Measurements from ENCODE around the gene CACNA2D3. TPM values are rescaled to one million over a fixed set of nuclear protein-coding genes. Genes with fewer than 3 reads are reported as not detected.

CACNA2D3 gene
- polyA plus RNA-seq, 1 donor (not counting 4 experiments of a cell fraction or from before 2014, with no cell fraction given), result 0.08 TPM

DNA sequence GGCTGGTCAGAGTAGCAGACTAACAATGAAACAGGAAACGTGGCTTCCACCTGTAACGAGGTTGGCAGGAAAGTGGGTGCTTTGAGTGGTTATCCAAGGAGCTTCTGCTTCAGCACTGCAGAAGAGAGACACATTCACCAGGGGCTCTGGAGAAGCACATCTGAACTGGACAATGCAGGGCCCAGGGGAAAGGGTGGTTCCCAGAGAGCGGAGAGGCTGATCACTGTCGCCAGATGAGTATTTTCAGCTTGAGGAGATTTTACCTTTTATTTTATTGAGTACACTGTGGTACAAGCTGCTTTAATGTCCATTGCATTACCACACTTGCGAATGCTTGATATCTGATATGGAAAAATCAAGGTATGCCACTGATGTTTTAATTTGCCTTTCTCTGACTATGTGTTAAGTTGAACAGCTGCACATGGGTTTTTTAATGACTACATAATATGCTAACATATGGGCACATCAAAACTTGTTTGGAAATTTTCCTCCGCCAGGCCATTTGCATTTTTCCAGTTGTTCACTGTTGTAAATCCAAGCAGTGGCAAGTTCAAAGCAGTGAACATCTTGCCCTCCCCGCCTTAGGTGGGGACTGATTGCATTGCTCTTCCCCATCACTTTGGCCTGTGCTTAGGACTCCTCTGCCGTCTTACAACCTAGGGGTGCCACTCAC is 753.4 kb downstream of the CACNA2D3 start:
- H3K4me3 ChIP-seq (ENCODE audit: control insufficient read depth in 2 of 3, extremely low read depth in 1 of 3, insufficient read depth in 2 of 3, low read depth in 1 of 3, low read length in 3 of 3), result no peak overlapping the region
- no peak overlapping the region for H2AFZ ChIP-seq (ENCODE audit: control insufficient read depth, low read length)
- TF ChIP-seq EZH2 (IDR thresholded peaks at IDR 0.05; ENCODE audit: low read length), result no peak
- TF ChIP-seq, protein P1, sequence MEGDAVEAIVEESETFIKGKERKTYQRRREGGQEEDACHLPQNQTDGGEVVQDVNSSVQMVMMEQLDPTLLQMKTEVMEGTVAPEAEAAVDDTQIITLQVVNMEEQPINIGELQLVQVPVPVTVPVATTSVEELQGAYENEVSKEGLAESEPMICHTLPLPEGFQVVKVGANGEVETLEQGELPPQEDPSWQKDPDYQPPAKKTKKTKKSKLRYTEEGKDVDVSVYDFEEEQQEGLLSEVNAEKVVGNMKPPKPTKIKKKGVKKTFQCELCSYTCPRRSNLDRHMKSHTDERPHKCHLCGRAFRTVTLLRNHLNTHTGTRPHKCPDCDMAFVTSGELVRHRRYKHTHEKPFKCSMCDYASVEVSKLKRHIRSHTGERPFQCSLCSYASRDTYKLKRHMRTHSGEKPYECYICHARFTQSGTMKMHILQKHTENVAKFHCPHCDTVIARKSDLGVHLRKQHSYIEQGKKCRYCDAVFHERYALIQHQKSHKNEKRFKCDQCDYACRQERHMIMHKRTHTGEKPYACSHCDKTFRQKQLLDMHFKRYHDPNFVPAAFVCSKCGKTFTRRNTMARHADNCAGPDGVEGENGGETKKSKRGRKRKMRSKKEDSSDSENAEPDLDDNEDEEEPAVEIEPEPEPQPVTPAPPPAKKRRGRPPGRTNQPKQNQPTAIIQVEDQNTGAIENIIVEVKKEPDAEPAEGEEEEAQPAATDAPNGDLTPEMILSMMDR (optimal IDR thresholded peaks at IDR 0.05 in 1 of 3, IDR thresholded peaks at IDR 0.05 in 1 of 3, conservative IDR thresholded peaks at IDR 0.05 in 1 of 3; ENCODE audit: extremely low read depth in 1 of 3, insufficient read depth in 2 of 3, low read length in 3 of 3), result no peak
- no peak overlapping the region for H3K9ac ChIP-seq (ENCODE audit: control insufficient read depth, extremely low read depth, insufficient read depth, low read length)
- H4K20me1 ChIP-seq (ENCODE audit: control insufficient read depth, extremely low read depth, insufficient read depth, low read length), result no peaks in the 10 kb centered on the region
- H3K79me2 ChIP-seq (ENCODE audit: control insufficient read depth, insufficient read depth, low read length), result no peaks in the 10 kb centered on the region
- H3K9me1 ChIP-seq (ENCODE audit: control insufficient read depth, extremely low read depth, insufficient read depth, low read length), result no peaks in the 10 kb centered on the region
- H3K4me2 ChIP-seq (ENCODE audit: control insufficient read depth, extremely low read depth, insufficient read depth, low read depth, low read length), result no peak overlapping the region
- H3K9me3 ChIP-seq (ENCODE audit: control insufficient read depth, low read depth, low read length), result no peaks in the 10 kb centered on the region
- no peaks in the 10 kb centered on the region for H3K4me1 ChIP-seq (ENCODE audit: control insufficient read depth, extremely low read depth, insufficient read depth, low read length)
- dilution Hi-C loops (cut with MboI; ENCODE audit: extremely low pct_ligation_motif_present, low sequenced_read_pairs), result no loop called here
- no peaks in the 10 kb centered on the region for H3K27me3 ChIP-seq (ENCODE audit: control insufficient read depth, extremely low read depth, insufficient read depth, low read length)
- no peak overlapping the region for H3K27ac ChIP-seq (ENCODE audit: control insufficient read depth, insufficient read depth, low read length)
- H3K36me3 ChIP-seq (ENCODE audit: control insufficient read depth in 2 of 2, extremely low read depth in 1 of 2, insufficient read depth in 2 of 2, low read length in 2 of 2), result no peaks in the 10 kb centered on the region
- DNase-seq (ENCODE audit: low read depth, low spot score) (no peak), FAIRE-seq (no peak)

DNA sequence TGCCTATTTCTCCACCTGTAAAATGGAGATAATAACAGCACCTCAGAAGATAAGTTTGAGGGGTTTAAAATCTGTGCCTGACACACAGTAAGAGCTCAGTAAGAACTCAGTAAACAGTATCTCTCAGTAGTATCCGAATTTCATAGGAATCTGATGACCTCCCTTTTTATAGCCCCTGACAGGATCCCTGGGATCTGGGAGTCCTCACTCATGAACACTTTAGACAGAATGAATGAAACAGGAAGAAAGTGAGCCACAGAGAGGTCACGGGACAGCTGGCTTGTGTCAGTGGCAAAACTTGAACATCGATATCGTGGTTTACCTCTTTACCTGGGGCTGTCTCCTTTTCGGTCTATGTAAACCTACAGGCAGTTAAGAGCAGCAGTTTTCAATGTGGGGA is 754.3 kb downstream of the CACNA2D3 start:
- Histone ChIP-seq H3K4me3 (ENCODE audit: control insufficient read depth in 2 of 3, extremely low read depth in 1 of 3, insufficient read depth in 2 of 3, low read depth in 1 of 3, low read length in 3 of 3) (no peak overlapping the region), H3K4me1 (ENCODE audit: control insufficient read depth, extremely low read depth, insufficient read depth, low read length) (no peaks in the 10 kb centered on the region), H3K27me3 (ENCODE audit: control insufficient read depth, extremely low read depth, insufficient read depth, low read length) (no peaks in the 10 kb centered on the region), H3K79me2 (ENCODE audit: control insufficient read depth, insufficient read depth, low read length) (no peaks in the 10 kb centered on the region), H4K20me1 (ENCODE audit: control insufficient read depth, extremely low read depth, insufficient read depth, low read length) (no peaks in the 10 kb centered on the region), H2AFZ (ENCODE audit: control insufficient read depth, low read length) (no peak overlapping the region), H3K9ac (ENCODE audit: control insufficient read depth, extremely low read depth, insufficient read depth, low read length) (no peak overlapping the region), H3K4me2 (ENCODE audit: control insufficient read depth, extremely low read depth, insufficient read depth, low read depth, low read length) (no peak overlapping the region), H3K36me3 (ENCODE audit: control insufficient read depth in 2 of 2, extremely low read depth in 1 of 2, insufficient read depth in 2 of 2, low read length in 2 of 2) (no peaks in the 10 kb centered on the region), H3K27ac (ENCODE audit: control insufficient read depth, insufficient read depth, low read length) (no peak overlapping the region), H3K9me3 (ENCODE audit: control insufficient read depth, low read depth, low read length) (no peaks in the 10 kb centered on the region), H3K9me1 (ENCODE audit: control insufficient read depth, extremely low read depth, insufficient read depth, low read length) (no peaks in the 10 kb centered on the region)
- TF ChIP-seq, protein P1 (optimal IDR thresholded peaks at IDR 0.05 in 1 of 3, IDR thresholded peaks at IDR 0.05 in 1 of 3, conservative IDR thresholded peaks at IDR 0.05 in 1 of 3; ENCODE audit: extremely low read depth in 1 of 3, insufficient read depth in 2 of 3, low read length in 3 of 3), result no peak
- TF ChIP-seq EZH2 (IDR thresholded peaks at IDR 0.05; ENCODE audit: low read length), result no peak
- dilution Hi-C loops (cut with MboI; ENCODE audit: extremely low pct_ligation_motif_present, low sequenced_read_pairs), result no loop called here
- no peak for DNase-seq (ENCODE audit: low read depth, low spot score)
- FAIRE-seq, result no peak
